NOMO-1 (cell line): ENCODE measurements around the gene TEX48.

Experiments
- DNase-seq, 2 experiments: peaks; one replicate each; lab custom pipeline; 2025; ENCODE audit not compliant: unreplicated experiment in 2 of 2; lab: John Stamatoyannopoulos, UW

Gene TEX48

GRCh38 chr9:114669961-114670360 lies 12.0 kb downstream of the TEX48 start:
- no peak for DNase-seq

- no peak for DNase-seq
These were observed 13.8 kb downstream of the TEX48 start for GRCh38 chr9:114668146-114668545.

- DNase-seq, result no peak
These were observed 15.1 kb downstream of the TEX48 start for GRCh38 chr9:114666851-114667250.

GRCh38 chr9:114666401-114666800 lies 15.6 kb downstream of the TEX48 start:
- DNase-seq, result no peak

GRCh38 chr9:114664181-114664580 lies 17.8 kb downstream of the TEX48 start:
- DNase-seq, result peak in 1 of 2 experiments; percentile 15

- DNase-seq, result peak; percentile 14 to 25
These were observed 19.7 kb downstream of the TEX48 start for GRCh38 chr9:114662081-114662989.

GRCh38 chr9:114657705-114658104 lies 24.3 kb downstream of the TEX48 start, which contains the start of gene TEX53:
TSS of gene TEX53 (minus strand) at chr9:114657805. CDS start at chr9:114657774, 31 bp downstream.
- no peak for DNase-seq

GRCh38 chr9:114656301-114656700 lies 25.7 kb downstream of the TEX48 start:
- DNase-seq, result no peak

GRCh38 chr9:114655689-114656088 lies 26.3 kb downstream of the TEX48 start:
- DNase-seq, result peak in 1 of 2 experiments; percentile 33

- DNase-seq, result peak; percentile 56 to 60
These were observed 28.3 kb downstream of the TEX48 start for GRCh38 chr9:114653556-114654159.

GRCh38 chr9:114652776-114653555 lies 29.0 kb downstream of the TEX48 start:
- no peak for DNase-seq

GRCh38 chr9:114643896-114644295 lies 38.1 kb downstream of the TEX48 start:
- DNase-seq, result no peak

- DNase-seq, result no peak
These were observed 39.0 kb downstream of the TEX48 start for GRCh38 chr9:114643001-114643400.

GRCh38 chr9:114641967-114642366 lies 40.0 kb downstream of the TEX48 start:
- peak; percentile 77 to 79 for DNase-seq

GRCh38 chr9:114638404-114638803 lies 43.6 kb downstream of the TEX48 start:
- no peak for DNase-seq

- no peak for DNase-seq
These were observed 47.6 kb downstream of the TEX48 start for GRCh38 chr9:114634387-114634786.

GRCh38 chr9:114633438-114634089 lies 48.4 kb downstream of the TEX48 start:
- no peak for DNase-seq

GRCh38 chr9:114631166-114631565 lies 50.8 kb downstream of the TEX48 start:
- DNase-seq, result no peak

GRCh38 chr9:114629563-114630090 lies 52.4 kb downstream of the TEX48 start:
- DNase-seq, result no peak

GRCh38 chr9:114627553-114627952 lies 54.4 kb downstream of the TEX48 start:
- no peak for DNase-seq
